Measurements from ENCODE around the gene UMODL1.

Gene UMODL1

GRCh38 chr21:42188663-42189062, 117.5 kb downstream of the UMODL1 start:
- DNase-seq (ENCODE audit: low read depth, low spot score), result no peak

- no peak for DNase-seq (ENCODE audit: low read depth, low spot score)
These were observed 118.3 kb downstream of the UMODL1 start for GRCh38 chr21:42189431-42189830.

GRCh38 chr21:42189860-42190485, 118.9 kb downstream of the UMODL1 start:
- DNase-seq (ENCODE audit: low read depth, low spot score), result no peak

- no peak for DNase-seq (ENCODE audit: low read depth, low spot score)
These were observed 119.4 kb downstream of the UMODL1 start for GRCh38 chr21:42190486-42190863.

- DNase-seq (ENCODE audit: low read depth, low spot score), result no peak
These were observed 119.9 kb downstream of the UMODL1 start for GRCh38 chr21:42191064-42191463.

- DNase-seq (ENCODE audit: low read depth, low spot score), result no peak
These were observed 120.8 kb downstream of the UMODL1 start for GRCh38 chr21:42191696-42192595.

All from activated CD4-positive, CD25-positive, alpha-beta regulatory T cell treated with anti-CD3 and anti-CD28 coated beads, Interleukin-2, amount 50 U/mL, for 16 hours (primary cell).